Osteocyte (in vitro differentiated cells): ENCODE measurements around the gene GFOD2. TPM values are rescaled to one million over a fixed set of nuclear protein-coding genes. Genes with fewer than 3 reads are reported as not detected.

Source experiments
- DNase-seq: peaks from one replicate; pipeline ENCODE4 v3.0.0; 2021; ENCODE audit warnings: mixed read lengths; ENCODE audit not compliant: unreplicated experiment; ENCODE audit errors: extremely low spot score
- H3K27ac Mint-ChIP-seq: one replicate; pipeline ENCODE4 v1.8.0; 2021; ENCODE audit warnings: mild to moderate bottlenecking, mixed read lengths; ENCODE audit not compliant: unreplicated experiment
- H3K27me3 Mint-ChIP-seq: one replicate; pipeline ENCODE4 v1.8.0; 2021; ENCODE audit warnings: mixed read lengths; ENCODE audit not compliant: unreplicated experiment
- H3K36me3 Mint-ChIP-seq: one replicate; pipeline ENCODE4 v1.8.0; 2021; ENCODE audit warnings: mixed read lengths; ENCODE audit not compliant: unreplicated experiment
- H3K4me1 Mint-ChIP-seq: one replicate; pipeline ENCODE4 v1.8.0; 2021; ENCODE audit warnings: mixed read lengths; ENCODE audit not compliant: unreplicated experiment
- H3K4me3 Mint-ChIP-seq: one replicate; pipeline ENCODE4 v1.8.0; 2021; ENCODE audit warnings: mild to moderate bottlenecking, moderate library complexity, mixed read lengths; ENCODE audit not compliant: unreplicated experiment
- H3K9me3 Mint-ChIP-seq: one replicate; pipeline ENCODE4 v1.8.0; 2021; ENCODE audit warnings: mixed read lengths; ENCODE audit not compliant: unreplicated experiment
- total RNA-seq: library from RNA; stranded (reverse); gene quantifications from 2 replicates; pipeline ENCODE4 v1.2.1, GENCODE V29; 2021
- TF ChIP-seq, protein P1 (sequence below): fragments of 200-600 bp; sonication (generic); IDR thresholded peaks from 2 replicates; pipeline ENCODE4 v1.5.0; 2021; ENCODE audit warnings: antibody characterized with exemption, mild to moderate bottlenecking, moderate library complexity

GFOD2 gene
- total RNA-seq, 1 donor from 2014 or later = 22.2 TPM

DNA sequence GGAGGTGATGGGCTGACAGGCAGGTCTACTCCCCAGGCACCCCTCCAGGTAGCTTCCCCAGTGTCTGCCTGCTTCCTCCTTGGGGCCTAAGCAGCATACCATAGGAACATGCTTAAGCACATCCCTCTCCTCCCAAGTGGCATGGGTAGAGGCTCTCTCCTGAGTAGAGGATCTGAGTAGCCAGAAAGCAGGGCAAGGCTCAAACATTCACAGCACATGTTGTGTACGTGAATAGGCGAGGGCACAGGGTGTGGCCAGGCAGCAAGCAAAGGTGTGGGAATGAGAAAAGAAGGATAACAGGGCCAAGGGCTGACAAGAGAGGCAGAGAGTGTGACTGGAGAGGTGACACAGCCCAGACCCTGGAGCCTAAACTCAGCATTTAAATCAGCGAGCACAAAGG, 29.7 kb upstream of the GFOD2 start:
- H3K36me3 Mint-ChIP-seq = peaks cover 7% of the 10 kb centered on the region
- H3K27me3 Mint-ChIP-seq = no peaks in the 10 kb centered on the region
- H3K9me3 Mint-ChIP-seq = no peaks in the 10 kb centered on the region
- no peak overlapping the region for H3K27ac Mint-ChIP-seq
- H3K4me3 Mint-ChIP-seq = no peak overlapping the region
- DNase-seq = no peak
- no peaks in the 10 kb centered on the region for H3K4me1 Mint-ChIP-seq
- TF ChIP-seq, protein P1, sequence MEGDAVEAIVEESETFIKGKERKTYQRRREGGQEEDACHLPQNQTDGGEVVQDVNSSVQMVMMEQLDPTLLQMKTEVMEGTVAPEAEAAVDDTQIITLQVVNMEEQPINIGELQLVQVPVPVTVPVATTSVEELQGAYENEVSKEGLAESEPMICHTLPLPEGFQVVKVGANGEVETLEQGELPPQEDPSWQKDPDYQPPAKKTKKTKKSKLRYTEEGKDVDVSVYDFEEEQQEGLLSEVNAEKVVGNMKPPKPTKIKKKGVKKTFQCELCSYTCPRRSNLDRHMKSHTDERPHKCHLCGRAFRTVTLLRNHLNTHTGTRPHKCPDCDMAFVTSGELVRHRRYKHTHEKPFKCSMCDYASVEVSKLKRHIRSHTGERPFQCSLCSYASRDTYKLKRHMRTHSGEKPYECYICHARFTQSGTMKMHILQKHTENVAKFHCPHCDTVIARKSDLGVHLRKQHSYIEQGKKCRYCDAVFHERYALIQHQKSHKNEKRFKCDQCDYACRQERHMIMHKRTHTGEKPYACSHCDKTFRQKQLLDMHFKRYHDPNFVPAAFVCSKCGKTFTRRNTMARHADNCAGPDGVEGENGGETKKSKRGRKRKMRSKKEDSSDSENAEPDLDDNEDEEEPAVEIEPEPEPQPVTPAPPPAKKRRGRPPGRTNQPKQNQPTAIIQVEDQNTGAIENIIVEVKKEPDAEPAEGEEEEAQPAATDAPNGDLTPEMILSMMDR = no peak

DNA sequence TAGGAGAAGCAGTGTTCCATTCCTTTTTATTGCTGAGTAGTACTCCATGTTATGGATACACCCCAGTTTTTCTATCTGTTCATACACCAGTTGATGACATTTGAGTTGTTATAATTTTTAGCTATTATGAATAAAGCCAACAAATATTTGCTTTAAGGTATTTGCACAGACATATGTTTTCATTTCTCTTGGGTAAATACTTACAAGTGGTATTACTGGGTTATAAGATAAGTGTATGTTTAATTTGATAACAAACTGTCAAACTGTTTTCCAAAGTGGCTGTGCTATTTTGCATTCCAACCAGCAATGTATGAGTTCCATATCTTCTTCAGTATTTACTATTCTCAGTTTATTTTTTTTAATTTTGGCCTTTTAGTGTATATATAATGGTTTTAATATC, 27.7 kb upstream of the GFOD2 start:
- Mint-ChIP-seq H3K4me3 (no peak overlapping the region), H3K27ac (no peak overlapping the region), H3K36me3 (peaks cover 17% of the 10 kb centered on the region), H3K4me1 (no peaks in the 10 kb centered on the region), H3K9me3 (no peaks in the 10 kb centered on the region), H3K27me3 (no peaks in the 10 kb centered on the region)
- TF ChIP-seq, protein P1 = no peak
- DNase-seq = no peak

DNA sequence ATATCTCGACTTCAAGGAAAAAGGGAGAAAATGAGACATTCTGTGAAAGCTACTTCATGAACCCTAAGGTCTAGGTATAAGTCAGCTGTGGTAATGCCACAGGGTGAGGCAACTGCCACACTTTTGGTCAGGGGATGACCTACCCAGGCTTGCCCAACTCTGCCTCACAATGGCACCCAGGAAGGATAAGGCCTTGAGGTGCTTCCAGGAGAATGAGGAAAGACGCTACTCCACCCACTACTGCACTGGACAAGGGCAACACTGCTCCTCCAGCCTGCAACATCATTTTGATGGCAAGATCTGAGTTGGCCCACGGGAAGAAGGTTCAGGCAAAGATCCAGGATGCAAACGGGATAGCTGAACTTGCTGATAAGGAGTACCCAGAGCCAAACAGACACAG, 22.0 kb upstream of the GFOD2 start:
- H3K27me3 Mint-ChIP-seq = no peaks in the 10 kb centered on the region
- DNase-seq = no peak
- no peak overlapping the region for H3K27ac Mint-ChIP-seq
- TF ChIP-seq, protein P1 = no peak
- H3K9me3 Mint-ChIP-seq = no peaks in the 10 kb centered on the region
- peaks cover 31% of the 10 kb centered on the region for H3K36me3 Mint-ChIP-seq
- no peak overlapping the region for H3K4me3 Mint-ChIP-seq
- no peaks in the 10 kb centered on the region for H3K4me1 Mint-ChIP-seq

DNA sequence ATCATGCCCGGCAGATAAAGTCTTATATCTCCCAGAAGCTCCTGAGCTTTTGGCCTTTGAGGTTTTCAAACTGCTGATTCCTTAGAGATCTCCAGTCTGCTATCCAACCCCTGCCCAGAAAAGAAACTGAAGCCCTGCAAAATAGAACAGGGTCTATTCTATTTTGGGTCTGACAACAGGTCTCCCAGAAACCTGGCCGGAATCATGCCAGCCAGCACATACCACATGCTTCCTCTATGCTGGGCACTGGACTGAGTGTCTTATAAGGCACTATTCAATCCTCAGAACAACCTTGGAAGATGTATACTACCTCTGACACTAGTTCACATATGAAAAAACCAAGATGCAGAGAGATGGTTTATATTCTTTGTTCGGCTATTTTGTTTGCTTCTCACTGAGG, 21.3 kb upstream of the GFOD2 start:
- no peak for DNase-seq
- no peaks in the 10 kb centered on the region for H3K9me3 Mint-ChIP-seq
- no peaks in the 10 kb centered on the region for H3K4me1 Mint-ChIP-seq
- no peaks in the 10 kb centered on the region for H3K27me3 Mint-ChIP-seq
- peaks cover 32% of the 10 kb centered on the region for H3K36me3 Mint-ChIP-seq
- no peak overlapping the region for H3K4me3 Mint-ChIP-seq
- TF ChIP-seq, protein P1 = no peak
- H3K27ac Mint-ChIP-seq = no peak overlapping the region

DNA sequence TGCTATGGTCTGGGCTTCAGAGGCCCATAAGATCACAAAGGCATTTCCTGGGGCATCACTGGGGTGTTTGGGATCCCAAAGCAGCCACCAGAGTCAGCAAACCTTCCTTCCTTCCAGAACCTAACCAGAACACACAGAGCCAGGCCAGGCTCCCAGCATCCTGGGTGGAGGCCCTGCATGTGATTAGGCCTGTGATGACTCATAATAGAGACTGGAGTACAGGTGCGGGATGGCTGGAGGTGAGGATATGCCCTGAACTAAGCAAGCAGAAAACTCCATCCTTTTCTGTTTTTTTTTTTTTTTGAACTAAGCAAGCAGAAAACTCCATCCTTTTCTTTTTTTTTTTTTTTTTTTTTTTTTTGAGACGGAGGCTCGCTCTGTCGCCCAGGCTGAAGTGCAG, 17.7 kb upstream of the GFOD2 start:
- no peak for DNase-seq
- Mint-ChIP-seq H3K36me3 (peaks cover 16% of the 10 kb centered on the region), H3K4me1 (no peaks in the 10 kb centered on the region), H3K27ac (no peak overlapping the region), H3K9me3 (no peaks in the 10 kb centered on the region), H3K27me3 (no peaks in the 10 kb centered on the region), H3K4me3 (no peak overlapping the region)
- TF ChIP-seq, protein P1 = no peak
